T-helper 2 cell treated with Interferon-gamma antibody and Interleukin-4, amounts not matched to agents 5 μg/mL and 100 μg/mL, for 36 hours (primary cell): ENCODE results near the gene CTSC.
"Not testable (repeated sequence)": the region's sequence is repeated elsewhere in the genome, so short reads cannot be mapped to it uniquely, and the experiment has no call there.

Experiments
- DNase-seq: peaks from one replicate; pipeline ENCODE4 v3.0.0; 2021; ENCODE audit warnings: low spot score
- H3K27ac Mint-ChIP-seq: one replicate; pipeline ENCODE4 v1.8.0; 2021; ENCODE audit warnings: mild to moderate bottlenecking, mixed read lengths
- H3K27me3 Mint-ChIP-seq: one replicate; pipeline ENCODE4 v1.8.0; 2021; ENCODE audit warnings: low read depth, mixed read lengths
- H3K36me3 Mint-ChIP-seq: one replicate; pipeline ENCODE4 v1.8.0; 2021; ENCODE audit warnings: low read depth, mixed read lengths
- H3K4me1 Mint-ChIP-seq: one replicate; pipeline ENCODE4 v1.8.0; 2021; ENCODE audit warnings: low read depth, mixed read lengths
- H3K4me3 Mint-ChIP-seq: one replicate; pipeline ENCODE4 v1.8.0; 2022; ENCODE audit warnings: mild to moderate bottlenecking, moderate library complexity, mixed read lengths
- H3K9me3 Mint-ChIP-seq: one replicate; pipeline ENCODE4 v1.8.0; 2021; ENCODE audit warnings: mixed read lengths

The CTSC gene

DNA sequence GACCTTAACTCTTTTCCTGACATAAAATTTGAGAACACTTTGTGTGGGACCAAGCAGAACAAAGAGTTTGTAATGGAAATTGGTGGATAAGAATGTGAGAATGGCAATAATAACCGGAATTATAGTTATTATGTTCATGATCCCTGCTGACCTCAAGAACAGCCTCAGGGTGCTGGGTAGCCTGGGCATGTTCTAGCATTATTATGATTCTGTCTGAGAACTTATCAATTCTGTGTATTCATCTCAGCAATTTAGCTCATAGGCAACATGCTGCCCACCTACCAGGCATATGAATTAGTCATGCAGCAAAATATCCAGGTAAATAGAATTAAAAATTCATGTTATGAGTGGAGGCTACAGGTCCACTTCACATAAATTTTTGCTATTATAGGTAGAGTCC lies 61.9 kb downstream of the CTSC start:
- Mint-ChIP-seq H3K4me1 (no peaks in the 10 kb centered on the region), H3K4me3 (no peak overlapping the region), H3K27ac (no peak overlapping the region), H3K27me3 (no peaks in the 10 kb centered on the region), H3K9me3 (no peaks in the 10 kb centered on the region), H3K36me3 (peaks cover 7% of the 10 kb centered on the region)
- DNase-seq = no peak

DNA sequence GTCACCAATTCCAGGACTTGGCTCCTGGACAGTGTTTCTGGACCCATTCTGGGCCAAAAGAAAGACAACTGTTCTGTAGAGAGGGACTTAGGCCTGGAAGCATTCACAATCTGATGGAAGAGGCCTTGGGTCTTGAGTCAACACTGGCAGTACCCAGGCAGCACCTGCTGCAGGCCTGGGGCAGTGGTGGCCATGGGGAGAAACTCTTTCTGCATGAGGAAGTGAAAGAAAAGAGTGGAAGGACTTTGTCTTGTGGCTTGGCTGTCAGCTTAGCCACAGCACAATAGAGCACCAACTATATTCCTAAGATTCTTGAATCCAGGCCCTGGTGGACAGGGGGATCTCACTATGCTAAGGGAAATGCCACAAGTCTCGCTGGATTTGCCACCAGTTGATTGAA lies 70.6 kb downstream of the CTSC start:
- DNase-seq = no peak
- Mint-ChIP-seq H3K27ac (no peak overlapping the region), H3K9me3 (peaks cover 6% of the 10 kb centered on the region), H3K27me3 (no peaks in the 10 kb centered on the region), H3K4me1 (peaks cover 2% of the 10 kb centered on the region), H3K4me3 (no peak overlapping the region), H3K36me3 (peaks cover 42% of the 10 kb centered on the region)

DNA sequence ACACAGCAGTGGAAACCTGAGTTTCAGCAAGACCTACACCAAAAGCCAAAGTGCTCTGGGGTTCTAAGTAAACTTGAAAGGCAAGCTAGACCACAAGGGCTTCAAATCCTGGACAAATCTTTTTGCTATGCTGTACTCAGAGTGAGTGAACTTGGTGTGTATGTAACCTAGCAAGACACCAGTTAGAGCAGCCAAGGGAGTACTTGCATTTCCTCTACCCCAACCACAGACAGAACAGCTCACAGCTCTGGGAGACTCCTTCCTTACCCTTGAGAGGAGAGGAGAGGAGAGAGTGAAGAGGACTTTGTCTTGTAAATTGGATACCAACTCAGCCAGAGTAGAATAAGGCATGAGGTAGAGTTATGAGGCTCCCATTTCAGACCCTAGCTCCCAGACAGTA lies 71.4 kb downstream of the CTSC start:
- Mint-ChIP-seq H3K27ac (no peak overlapping the region), H3K9me3 (peaks cover 14% of the 10 kb centered on the region), H3K36me3 (peaks cover 47% of the 10 kb centered on the region), H3K4me3 (no peak overlapping the region), H3K27me3 (no peaks in the 10 kb centered on the region), H3K4me1 (peaks cover 2% of the 10 kb centered on the region)
- no peak for DNase-seq

DNA sequence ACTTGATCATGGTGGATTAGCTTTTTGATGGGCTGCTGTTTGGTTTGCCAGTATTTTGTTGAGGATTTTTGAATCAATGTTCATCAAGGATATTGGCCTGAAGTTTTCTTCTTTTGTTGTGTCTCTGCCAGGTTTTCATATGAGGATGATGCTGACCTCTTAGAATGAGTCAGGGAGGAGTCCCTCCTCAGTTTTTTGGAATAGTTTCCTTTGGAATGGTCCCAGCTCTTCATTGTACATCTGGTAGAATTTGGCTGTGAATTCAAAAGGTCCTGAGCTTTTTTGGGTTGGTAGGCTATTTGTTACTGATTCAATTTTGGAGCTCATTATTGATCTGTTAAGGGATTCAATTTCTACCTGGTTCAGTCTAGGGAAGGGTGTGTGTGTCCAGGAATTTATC lies 78.1 kb downstream of the CTSC start:
- Mint-ChIP-seq H3K36me3 (peaks cover 25% of the 10 kb centered on the region), H3K4me3 (no peak overlapping the region), H3K4me1 (no peaks in the 10 kb centered on the region), H3K9me3 (peaks cover 61% of the 10 kb centered on the region), H3K27me3 (no peaks in the 10 kb centered on the region), H3K27ac (no peak overlapping the region)
- DNase-seq = no peak

DNA sequence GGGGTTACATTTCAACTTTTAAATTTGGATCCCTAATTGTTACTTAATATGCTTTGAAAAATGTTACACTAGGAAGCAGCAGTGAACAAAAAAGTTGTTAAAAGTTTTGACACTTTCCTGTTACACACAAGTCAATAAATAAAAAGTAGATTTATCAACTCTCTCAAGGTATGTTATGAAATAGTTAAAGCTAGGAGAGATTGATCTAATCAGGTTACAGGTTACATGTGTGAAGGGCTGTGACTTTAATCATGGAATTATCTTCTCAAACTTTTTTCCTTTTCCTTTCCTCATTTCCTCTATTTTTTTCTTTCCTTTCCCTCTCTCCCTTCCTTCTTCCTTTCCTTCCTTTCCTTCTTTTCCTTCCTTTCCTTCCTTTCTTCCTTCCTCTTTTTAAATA lies 85.3 kb downstream of the CTSC start:
- Mint-ChIP-seq H3K27ac (no peak overlapping the region), H3K27me3 (no peaks in the 10 kb centered on the region), H3K9me3 (peaks cover 8% of the 10 kb centered on the region), H3K36me3 (peaks cover 1% of the 10 kb centered on the region), H3K4me1 (no peaks in the 10 kb centered on the region), H3K4me3 (no peak overlapping the region)
- DNase-seq = no peak

DNA sequence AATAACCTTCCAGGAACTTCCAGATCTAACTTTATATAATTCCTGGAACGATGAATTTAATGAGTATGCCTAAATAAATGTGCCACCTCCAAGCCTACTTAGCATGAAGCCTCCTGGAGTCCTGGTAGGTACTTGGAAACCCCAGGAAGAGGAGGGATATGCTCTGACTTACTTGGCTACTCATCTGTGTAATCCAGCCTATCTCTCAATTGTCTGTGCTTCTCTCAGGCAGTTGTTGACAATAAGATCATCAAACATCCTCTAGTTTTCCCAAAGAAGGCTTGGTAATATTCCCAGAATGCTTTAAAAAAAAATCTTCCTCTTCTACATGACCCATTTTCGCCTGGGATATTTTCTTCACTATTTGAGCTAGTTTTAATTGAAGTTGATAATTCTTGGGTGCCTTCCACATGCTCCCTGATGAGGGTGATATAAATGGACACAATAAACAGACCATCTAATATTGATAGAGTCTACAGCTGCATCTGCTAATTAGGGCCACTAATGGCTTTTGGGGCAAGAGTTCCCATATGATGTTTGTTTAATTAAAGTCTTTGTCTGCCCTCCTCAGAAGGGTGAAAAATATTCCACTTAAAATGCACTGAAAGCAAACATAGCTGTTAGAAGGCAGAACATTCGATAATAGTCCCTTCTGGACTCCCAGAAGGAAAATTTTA lies 86.8 kb downstream of the CTSC start:
- H3K4me1 Mint-ChIP-seq = no peaks in the 10 kb centered on the region
- no peak overlapping the region for H3K27ac Mint-ChIP-seq
- H3K27me3 Mint-ChIP-seq = no peaks in the 10 kb centered on the region

DNA sequence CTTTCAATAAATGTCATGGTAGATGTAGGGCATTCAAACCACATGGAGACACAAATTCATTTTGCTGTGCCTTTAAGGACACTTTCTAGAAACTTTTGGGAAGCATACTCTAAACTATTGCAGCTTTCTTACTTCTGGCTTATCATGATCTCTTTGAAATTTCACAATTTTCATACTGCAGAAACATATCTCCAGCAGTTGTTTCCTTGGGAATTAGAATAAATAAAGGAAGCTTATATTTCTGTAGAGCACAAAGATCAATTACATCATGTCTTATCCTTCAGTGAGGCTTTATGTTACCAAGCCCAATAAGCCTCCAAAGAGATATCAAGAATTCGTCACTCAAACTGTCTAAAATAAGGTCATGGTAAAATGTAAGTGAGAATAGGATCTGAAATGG lies 87.8 kb downstream of the CTSC start:
- no peak overlapping the region for H3K4me3 Mint-ChIP-seq
- H3K4me1 Mint-ChIP-seq = no peaks in the 10 kb centered on the region
- H3K27me3 Mint-ChIP-seq = no peaks in the 10 kb centered on the region
- DNase-seq = no peak
- no peaks in the 10 kb centered on the region for H3K9me3 Mint-ChIP-seq
- H3K27ac Mint-ChIP-seq = no peak overlapping the region
- no peaks in the 10 kb centered on the region for H3K36me3 Mint-ChIP-seq

More for the DNA sequence above, 86.8 kb downstream of the CTSC start:
- Mint-ChIP-seq H3K36me3 (peaks cover 1% of the 10 kb centered on the region), H3K9me3 (peaks cover 5% of the 10 kb centered on the region), H3K4me3 (no peak overlapping the region)
- DNase-seq = no peak

DNA sequence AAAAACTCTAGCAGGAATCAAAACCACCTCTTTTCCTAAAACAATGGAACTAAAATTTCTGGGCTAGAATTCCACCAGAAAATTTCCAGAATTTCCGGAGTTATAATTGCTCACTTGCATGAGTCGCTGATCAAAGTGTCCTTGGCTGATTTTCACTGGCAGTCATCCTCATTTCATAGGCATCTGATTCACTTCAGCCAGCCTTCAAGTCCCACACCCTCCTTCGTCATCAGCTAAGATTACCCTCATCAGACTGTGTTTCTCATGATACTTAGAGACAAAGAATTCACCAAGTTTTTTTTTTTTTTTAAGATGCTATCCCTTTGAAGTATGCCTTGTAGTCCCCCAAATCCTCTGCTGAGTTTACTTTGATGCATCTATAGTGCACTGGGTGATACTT lies 90.8 kb downstream of the CTSC start:
- Mint-ChIP-seq H3K36me3 (peaks cover 2% of the 10 kb centered on the region), H3K27ac (no peak overlapping the region), H3K9me3 (peaks cover 14% of the 10 kb centered on the region), H3K4me3 (no peak overlapping the region), H3K27me3 (no peaks in the 10 kb centered on the region), H3K4me1 (no peaks in the 10 kb centered on the region)
- DNase-seq = no peak

DNA sequence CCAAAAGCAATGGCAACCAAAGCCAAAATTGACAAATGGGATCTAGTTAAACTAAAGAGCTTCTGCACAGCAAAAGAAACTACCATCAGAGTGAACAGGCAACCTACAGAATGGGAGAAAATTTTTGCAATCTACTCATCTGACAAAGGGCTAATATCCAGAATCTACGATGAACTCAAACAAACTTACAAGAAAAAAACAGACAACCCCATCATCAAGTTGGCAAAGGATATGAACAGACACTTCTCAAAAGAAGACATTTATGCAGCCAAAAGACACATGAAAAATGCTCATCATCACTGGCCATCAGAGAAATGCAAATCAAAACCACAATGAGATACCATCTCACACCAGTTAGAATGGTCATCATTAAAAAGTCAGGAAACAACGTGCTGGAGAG lies 92.0 kb downstream of the CTSC start:
- H3K9me3 Mint-ChIP-seq = peaks cover 17% of the 10 kb centered on the region
- not testable (repeated sequence) for DNase-seq, H3K27ac Mint-ChIP-seq, H3K27me3 Mint-ChIP-seq, H3K4me1 Mint-ChIP-seq, H3K36me3 Mint-ChIP-seq, H3K4me3 Mint-ChIP-seq
